ENCODE measurements around the gene GRIK4. TPM values are rescaled to one million over a fixed set of nuclear protein-coding genes. Genes with fewer than 3 reads are reported as not detected.

GRIK4 gene
- total and polyA plus RNA-seq, 8 donors: 0.76 to 10.1 (median 7.7) TPM

DNA sequence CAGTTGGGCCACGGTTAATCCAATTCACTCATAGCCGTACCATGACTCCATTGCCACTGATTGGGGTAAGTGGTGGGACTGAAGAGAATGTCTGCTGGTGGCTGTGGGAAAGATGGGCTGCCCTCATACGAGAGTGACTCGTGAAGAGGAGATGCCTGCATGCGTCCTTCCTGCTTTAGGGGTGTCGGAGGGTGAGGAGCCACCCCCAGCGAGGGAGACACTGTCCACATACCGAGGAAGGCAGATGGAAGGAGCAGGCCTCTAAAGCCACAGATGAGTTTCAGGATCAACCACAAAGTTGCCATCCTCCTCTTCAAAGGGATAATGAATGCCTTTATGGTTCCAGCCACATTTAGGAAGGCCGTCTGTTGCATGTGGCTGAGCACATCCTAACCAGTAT is 83.2 kb downstream of the GRIK4 start:
- intact Hi-C loops (cut with DNase I): no loop called here
- no peaks in the 10 kb centered on the region for H3K4me1 ChIP-seq
- ATAC-seq: no peak

GRCh38 chr11:120595557-120595956 is 84.0 kb downstream of the GRIK4 start:
- intact Hi-C loops (cut with DNase I): no loop called here
- no peak overlapping the region for H3K27ac ChIP-seq
- no peak overlapping the region for H3K4me3 ChIP-seq
- peaks cover 0 to 5% of the 10 kb centered on the region in 2 donors for H3K27me3 ChIP-seq
- H3K36me3 ChIP-seq: no peaks in the 10 kb centered on the region
- no peak for ATAC-seq
- H3K9me3 ChIP-seq: no peaks in the 10 kb centered on the region
- no peaks in the 10 kb centered on the region for H3K4me1 ChIP-seq
- TF ChIP-seq, protein P1, sequence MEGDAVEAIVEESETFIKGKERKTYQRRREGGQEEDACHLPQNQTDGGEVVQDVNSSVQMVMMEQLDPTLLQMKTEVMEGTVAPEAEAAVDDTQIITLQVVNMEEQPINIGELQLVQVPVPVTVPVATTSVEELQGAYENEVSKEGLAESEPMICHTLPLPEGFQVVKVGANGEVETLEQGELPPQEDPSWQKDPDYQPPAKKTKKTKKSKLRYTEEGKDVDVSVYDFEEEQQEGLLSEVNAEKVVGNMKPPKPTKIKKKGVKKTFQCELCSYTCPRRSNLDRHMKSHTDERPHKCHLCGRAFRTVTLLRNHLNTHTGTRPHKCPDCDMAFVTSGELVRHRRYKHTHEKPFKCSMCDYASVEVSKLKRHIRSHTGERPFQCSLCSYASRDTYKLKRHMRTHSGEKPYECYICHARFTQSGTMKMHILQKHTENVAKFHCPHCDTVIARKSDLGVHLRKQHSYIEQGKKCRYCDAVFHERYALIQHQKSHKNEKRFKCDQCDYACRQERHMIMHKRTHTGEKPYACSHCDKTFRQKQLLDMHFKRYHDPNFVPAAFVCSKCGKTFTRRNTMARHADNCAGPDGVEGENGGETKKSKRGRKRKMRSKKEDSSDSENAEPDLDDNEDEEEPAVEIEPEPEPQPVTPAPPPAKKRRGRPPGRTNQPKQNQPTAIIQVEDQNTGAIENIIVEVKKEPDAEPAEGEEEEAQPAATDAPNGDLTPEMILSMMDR (IDR thresholded peaks at IDR 0.05): no peak
- no peak for DNase-seq

More for the DNA sequence above, 83.2 kb downstream of the GRIK4 start:
- H3K27me3 ChIP-seq: peaks cover 0 to 5% of the 10 kb centered on the region in 2 donors
- DNase-seq: no peak
- H3K4me3 ChIP-seq: no peak overlapping the region
- no peak overlapping the region for H3K27ac ChIP-seq
- H3K9me3 ChIP-seq: no peaks in the 10 kb centered on the region
- TF ChIP-seq, protein P1 (IDR thresholded peaks at IDR 0.05): no peak
- no peaks in the 10 kb centered on the region for H3K36me3 ChIP-seq

GRCh38 chr11:120597250-120598215 is 86.0 kb downstream of the GRIK4 start:
- no peaks in the 10 kb centered on the region for H3K9me3 ChIP-seq
- no peak overlapping the region for H3K27ac ChIP-seq
- intact Hi-C loops (cut with DNase I): no loop called here
- no peak overlapping the region for H3K4me3 ChIP-seq
- H3K36me3 ChIP-seq: no peaks in the 10 kb centered on the region
- DNase-seq (no peak), ATAC-seq (no peak)
- no peaks in the 10 kb centered on the region for H3K4me1 ChIP-seq
- TF ChIP-seq, protein P1 (IDR thresholded peaks at IDR 0.05): no peak
- H3K27me3 ChIP-seq: peaks cover 0 to 5% of the 10 kb centered on the region in 2 donors

GRCh38 chr11:120598517-120599257 is 87.1 kb downstream of the GRIK4 start:
- no peak for ATAC-seq
- H3K4me3 ChIP-seq: no peak overlapping the region
- intact Hi-C loops (cut with DNase I): no loop called here
- peaks cover 0 to 5% of the 10 kb centered on the region in 2 donors for H3K27me3 ChIP-seq
- no peak overlapping the region for H3K27ac ChIP-seq
- H3K9me3 ChIP-seq: no peaks in the 10 kb centered on the region
- no peaks in the 10 kb centered on the region for H3K36me3 ChIP-seq
- TF ChIP-seq, protein P1 (IDR thresholded peaks at IDR 0.05): no peak
- H3K4me1 ChIP-seq: no peaks in the 10 kb centered on the region
- no peak for DNase-seq
